ENCODE results near the gene ZFC3H1.
"Not testable (repeated sequence)": the region's sequence is repeated elsewhere in the genome, so short reads cannot be mapped to it uniquely, and the experiment has no call there.

Gene ZFC3H1
- 133 to 162 (median 148) reads per million in 3 donors for total RNA-seq

DNA sequence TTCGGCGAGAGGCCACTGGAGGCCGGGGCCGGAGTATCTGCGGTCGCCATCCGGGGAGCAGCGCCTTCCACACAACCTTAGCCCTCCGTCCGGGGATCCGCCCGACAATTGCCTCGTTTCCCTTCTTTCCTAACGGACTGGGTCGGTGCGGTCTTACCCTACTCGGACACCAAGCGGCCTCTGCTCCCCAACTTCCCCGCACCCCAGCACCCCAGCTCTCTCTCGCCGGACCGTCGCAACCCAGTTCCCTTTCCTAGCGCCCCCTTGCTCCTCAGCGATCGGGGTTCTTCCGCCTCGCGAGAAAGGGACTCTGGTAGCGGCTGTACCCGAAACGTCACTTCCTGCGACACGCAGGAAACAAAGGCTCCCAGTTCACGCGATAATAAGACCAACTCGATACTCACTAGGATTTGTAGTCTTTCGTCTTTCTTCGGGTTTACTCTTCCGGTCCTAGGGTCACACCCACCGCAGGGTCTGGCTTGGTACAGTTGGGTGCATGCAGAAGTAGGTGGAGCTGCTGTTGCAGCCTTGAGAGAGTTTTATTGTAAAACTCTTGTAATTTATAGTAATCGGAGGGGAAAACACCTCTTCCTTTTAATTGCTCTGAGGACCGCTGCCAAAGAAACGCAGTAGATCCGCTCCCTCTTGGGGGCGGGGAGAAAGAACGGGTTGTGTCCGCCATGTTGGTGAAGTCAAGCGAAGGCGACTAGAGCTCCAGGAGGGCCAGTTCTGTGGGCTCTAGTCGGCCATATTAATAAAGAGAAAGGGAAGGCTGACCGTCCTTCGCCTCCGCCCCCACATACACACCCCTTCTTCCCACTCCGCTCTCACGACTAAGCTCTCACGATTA lies at the start of gene ZFC3H1, which contains the start of gene THAP2:
ZFC3H1 (minus strand) TSS at position 288 of the 850 bp plus-strand sequence; CDS start at position 50, 238 bp downstream.
THAP2 (plus strand) TSS at position 741 of the 850 bp plus-strand sequence. CDS start 209 bp downstream, outside the sequence.
- peaks cover 10% of the 10 kb centered on the region for H3K4me1 ChIP-seq (ENCODE audit: control insufficient read depth, insufficient read depth, low read length, poor library complexity, severe bottlenecking)
- H3K27me3 ChIP-seq (replicated peaks; ENCODE audit: control insufficient read depth, insufficient read depth, low read length, poor library complexity, severe bottlenecking), result no peaks in the 10 kb centered on the region
- peak within 1 kb of the TSS; percentile 94 for H3K27ac ChIP-seq (ENCODE audit: insufficient read depth, low read length, poor library complexity, severe bottlenecking)
- H3K9me3 ChIP-seq (ENCODE audit: control insufficient read depth, low read length), result no peaks in the 10 kb centered on the region
- peaks cover 12% of the 10 kb centered on the region for H3K36me3 ChIP-seq (ENCODE audit: control insufficient read depth, insufficient read depth, low read length)
- DNase-seq, result peak; percentile 85 to 91 (median 86)
- peak within 1 kb of the TSS; percentile 89 for H3K4me3 ChIP-seq (ENCODE audit: insufficient read depth, low read depth, low read length, poor library complexity, severe bottlenecking)

DNA sequence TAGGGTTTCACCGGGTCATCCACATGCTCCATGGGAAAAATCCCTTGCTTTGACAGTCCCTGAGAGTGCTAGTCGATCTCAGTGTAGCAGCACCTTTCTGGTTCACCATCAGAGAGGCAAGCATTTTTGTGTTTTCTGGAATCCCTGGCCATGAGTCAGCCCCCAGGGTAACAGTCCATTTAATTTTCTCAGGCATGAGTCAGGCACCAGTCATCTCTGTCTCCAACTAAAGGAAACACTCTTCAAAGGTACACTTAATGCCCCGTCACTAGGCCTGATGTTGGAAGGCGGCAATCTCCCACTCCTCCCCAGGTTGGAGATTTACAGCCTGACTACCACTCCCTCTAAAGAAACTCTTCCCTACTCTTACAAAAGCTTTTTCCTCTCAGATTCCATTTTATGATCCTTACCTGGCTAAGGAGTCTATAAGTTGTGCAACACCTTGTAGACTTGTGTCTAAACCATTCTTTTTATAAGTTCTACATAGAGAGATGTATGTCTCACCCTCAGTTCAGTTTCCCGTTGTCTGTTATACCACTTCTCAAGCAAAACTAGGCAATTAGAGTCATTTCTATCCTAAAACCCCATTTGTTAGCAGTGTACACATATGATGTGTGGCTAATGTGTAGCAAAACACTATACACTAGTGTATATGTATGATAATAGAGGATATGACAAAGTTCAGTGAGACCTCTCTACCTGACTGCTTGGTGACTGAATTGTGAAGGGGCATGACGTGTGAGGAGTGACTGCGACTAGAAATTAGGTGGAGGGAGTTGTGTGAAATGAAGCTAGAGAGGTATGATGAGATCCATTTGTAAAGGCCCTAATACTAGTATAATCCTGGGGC lies 46.9 kb upstream of the ZFC3H1 start:
- Histone ChIP-seq H3K4me1 (ENCODE audit: control insufficient read depth, insufficient read depth, low read length, poor library complexity, severe bottlenecking) (no peaks in the 10 kb centered on the region), H3K9me3 (ENCODE audit: control insufficient read depth, low read length) (no peaks in the 10 kb centered on the region), H3K36me3 (ENCODE audit: control insufficient read depth, insufficient read depth, low read length) (no peaks in the 10 kb centered on the region), H3K27ac (ENCODE audit: insufficient read depth, low read length, poor library complexity, severe bottlenecking) (no peak overlapping the region), H3K4me3 (ENCODE audit: insufficient read depth, low read depth, low read length, poor library complexity, severe bottlenecking) (no peak overlapping the region), H3K27me3 (replicated peaks; ENCODE audit: control insufficient read depth, insufficient read depth, low read length, poor library complexity, severe bottlenecking) (no peaks in the 10 kb centered on the region)
- no peak for DNase-seq

- no peak overlapping the region for H3K27ac ChIP-seq (ENCODE audit: insufficient read depth, low read length, poor library complexity, severe bottlenecking)
- no peaks in the 10 kb centered on the region for H3K4me1 ChIP-seq (ENCODE audit: control insufficient read depth, insufficient read depth, low read length, poor library complexity, severe bottlenecking)
- no peaks in the 10 kb centered on the region for H3K36me3 ChIP-seq (ENCODE audit: control insufficient read depth, insufficient read depth, low read length)
- no peaks in the 10 kb centered on the region for H3K27me3 ChIP-seq (replicated peaks; ENCODE audit: control insufficient read depth, insufficient read depth, low read length, poor library complexity, severe bottlenecking)
- DNase-seq, result no peak
- H3K4me3 ChIP-seq (ENCODE audit: insufficient read depth, low read depth, low read length, poor library complexity, severe bottlenecking), result no peak overlapping the region
- no peaks in the 10 kb centered on the region for H3K9me3 ChIP-seq (ENCODE audit: control insufficient read depth, low read length)
Observed at GRCh38 chr12:71708658-71709057, 45.0 kb upstream of the ZFC3H1 start.

GRCh38 chr12:71704920-71705319 lies 41.3 kb upstream of the ZFC3H1 start:
- Histone ChIP-seq H3K36me3 (ENCODE audit: control insufficient read depth, insufficient read depth, low read length) (no peaks in the 10 kb centered on the region), H3K27ac (ENCODE audit: insufficient read depth, low read length, poor library complexity, severe bottlenecking) (no peak overlapping the region), H3K27me3 (replicated peaks; ENCODE audit: control insufficient read depth, insufficient read depth, low read length, poor library complexity, severe bottlenecking) (no peaks in the 10 kb centered on the region), H3K4me1 (ENCODE audit: control insufficient read depth, insufficient read depth, low read length, poor library complexity, severe bottlenecking) (no peaks in the 10 kb centered on the region), H3K9me3 (ENCODE audit: control insufficient read depth, low read length) (no peaks in the 10 kb centered on the region), H3K4me3 (ENCODE audit: insufficient read depth, low read depth, low read length, poor library complexity, severe bottlenecking) (no peak overlapping the region)
- no peak for DNase-seq

GRCh38 chr12:71703206-71703605 lies 39.6 kb upstream of the ZFC3H1 start:
- H3K36me3 ChIP-seq (ENCODE audit: control insufficient read depth, insufficient read depth, low read length), result peaks cover 11% of the 10 kb centered on the region
- H3K9me3 ChIP-seq (ENCODE audit: control insufficient read depth, low read length), result no peaks in the 10 kb centered on the region
- no peaks in the 10 kb centered on the region for H3K4me1 ChIP-seq (ENCODE audit: control insufficient read depth, insufficient read depth, low read length, poor library complexity, severe bottlenecking)
- H3K27me3 ChIP-seq (replicated peaks; ENCODE audit: control insufficient read depth, insufficient read depth, low read length, poor library complexity, severe bottlenecking), result no peaks in the 10 kb centered on the region
- no peak overlapping the region for H3K27ac ChIP-seq (ENCODE audit: insufficient read depth, low read length, poor library complexity, severe bottlenecking)
- DNase-seq, result no peak
- no peak overlapping the region for H3K4me3 ChIP-seq (ENCODE audit: insufficient read depth, low read depth, low read length, poor library complexity, severe bottlenecking)

DNA sequence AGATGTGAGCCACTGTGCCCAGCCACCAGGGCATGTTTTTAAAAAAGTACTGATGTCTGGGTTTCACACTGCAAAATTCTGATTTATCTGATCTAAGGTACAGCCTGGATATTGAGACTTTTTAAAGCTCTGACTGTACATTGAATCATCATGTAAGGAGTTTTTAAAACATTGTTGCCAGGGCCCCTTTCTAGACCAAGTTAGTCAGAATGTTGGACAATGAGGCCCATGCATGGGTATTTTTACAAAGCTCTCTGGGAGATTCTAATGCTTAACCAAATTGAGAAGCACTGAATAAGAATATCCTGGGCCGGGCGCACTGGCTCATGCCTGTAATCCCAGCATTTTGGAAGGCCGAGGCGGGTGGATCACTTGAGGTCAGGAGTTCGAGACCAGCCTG lies 38.9 kb upstream of the ZFC3H1 start:
- H3K36me3 ChIP-seq (ENCODE audit: control insufficient read depth, insufficient read depth, low read length), result peaks cover 11% of the 10 kb centered on the region
- no peak overlapping the region for H3K4me3 ChIP-seq (ENCODE audit: insufficient read depth, low read depth, low read length, poor library complexity, severe bottlenecking)
- H3K4me1 ChIP-seq (ENCODE audit: control insufficient read depth, insufficient read depth, low read length, poor library complexity, severe bottlenecking), result no peaks in the 10 kb centered on the region
- no peaks in the 10 kb centered on the region for H3K9me3 ChIP-seq (ENCODE audit: control insufficient read depth, low read length)
- no peak overlapping the region for H3K27ac ChIP-seq (ENCODE audit: insufficient read depth, low read length, poor library complexity, severe bottlenecking)
- no peak for DNase-seq
- H3K27me3 ChIP-seq (replicated peaks; ENCODE audit: control insufficient read depth, insufficient read depth, low read length, poor library complexity, severe bottlenecking), result no peaks in the 10 kb centered on the region

DNA sequence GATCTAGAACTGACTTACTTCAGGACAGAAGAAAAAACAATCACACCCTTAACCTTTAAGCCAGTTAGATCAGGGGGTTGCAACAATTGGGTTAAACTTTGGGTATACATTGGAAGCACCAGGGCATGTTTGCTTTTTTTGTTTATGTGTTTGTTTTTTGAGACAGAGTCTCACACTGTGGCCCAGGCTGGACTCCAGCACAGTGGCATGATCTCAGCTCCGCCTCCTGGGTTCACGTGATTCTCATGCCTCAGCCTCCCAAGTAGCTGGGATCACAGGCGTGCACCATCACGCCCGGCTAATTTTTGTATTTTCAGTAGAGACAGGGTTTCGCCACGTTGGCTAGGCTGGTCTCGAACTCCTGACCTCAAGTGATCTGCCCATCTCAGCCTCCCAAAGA lies 38.5 kb upstream of the ZFC3H1 start:
- H3K4me1 ChIP-seq (ENCODE audit: control insufficient read depth, insufficient read depth, low read length, poor library complexity, severe bottlenecking); H3K27ac ChIP-seq (ENCODE audit: insufficient read depth, low read length, poor library complexity, severe bottlenecking): not testable (repeated sequence)

DNA sequence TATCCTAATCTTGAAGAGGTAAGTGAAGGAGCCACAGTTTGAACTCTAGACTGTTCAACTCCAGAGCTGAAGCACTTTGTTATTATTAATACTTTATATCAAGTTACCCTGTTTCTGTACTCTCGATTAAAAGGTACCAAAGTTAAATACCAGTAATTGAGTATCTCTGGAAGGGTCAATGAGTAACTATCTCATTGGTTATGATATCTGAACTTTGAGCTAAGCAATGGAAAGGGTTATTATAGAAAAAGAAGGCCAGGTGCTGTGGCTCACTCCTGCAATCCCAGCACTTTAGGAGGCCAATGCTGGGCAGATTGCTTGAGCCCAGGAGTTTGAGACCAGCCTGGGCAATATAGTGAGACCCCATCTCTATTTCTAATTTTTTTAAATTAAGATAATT lies 32.1 kb upstream of the ZFC3H1 start:
- Histone ChIP-seq H3K36me3 (ENCODE audit: control insufficient read depth, insufficient read depth, low read length) (peaks cover 22% of the 10 kb centered on the region), H3K4me3 (ENCODE audit: insufficient read depth, low read depth, low read length, poor library complexity, severe bottlenecking) (no peak overlapping the region), H3K27ac (ENCODE audit: insufficient read depth, low read length, poor library complexity, severe bottlenecking) (no peak overlapping the region), H3K27me3 (replicated peaks; ENCODE audit: control insufficient read depth, insufficient read depth, low read length, poor library complexity, severe bottlenecking) (no peaks in the 10 kb centered on the region), H3K4me1 (ENCODE audit: control insufficient read depth, insufficient read depth, low read length, poor library complexity, severe bottlenecking) (no peaks in the 10 kb centered on the region), H3K9me3 (ENCODE audit: control insufficient read depth, low read length) (no peaks in the 10 kb centered on the region)
- DNase-seq, result no peak

More for the DNA sequence above, 38.5 kb upstream of the ZFC3H1 start:
- not testable (repeated sequence) for H3K27me3 ChIP-seq (replicated peaks; ENCODE audit: control insufficient read depth, insufficient read depth, low read length, poor library complexity, severe bottlenecking); H3K4me3 ChIP-seq (ENCODE audit: insufficient read depth, low read depth, low read length, poor library complexity, severe bottlenecking); H3K9me3 ChIP-seq (ENCODE audit: control insufficient read depth, low read length); DNase-seq
- H3K36me3 ChIP-seq (ENCODE audit: control insufficient read depth, insufficient read depth, low read length), result peaks cover 13% of the 10 kb centered on the region

GRCh38 chr12:71694099-71694820 lies 30.6 kb upstream of the ZFC3H1 start:
- no peaks in the 10 kb centered on the region for H3K4me1 ChIP-seq (ENCODE audit: control insufficient read depth, insufficient read depth, low read length, poor library complexity, severe bottlenecking)
- peaks cover 17% of the 10 kb centered on the region for H3K36me3 ChIP-seq (ENCODE audit: control insufficient read depth, insufficient read depth, low read length)
- DNase-seq, result no peak
- no peaks in the 10 kb centered on the region for H3K27me3 ChIP-seq (replicated peaks; ENCODE audit: control insufficient read depth, insufficient read depth, low read length, poor library complexity, severe bottlenecking)
- H3K27ac ChIP-seq (ENCODE audit: insufficient read depth, low read length, poor library complexity, severe bottlenecking), result no peak overlapping the region
- no peak overlapping the region for H3K4me3 ChIP-seq (ENCODE audit: insufficient read depth, low read depth, low read length, poor library complexity, severe bottlenecking)
- H3K9me3 ChIP-seq (ENCODE audit: control insufficient read depth, low read length), result no peaks in the 10 kb centered on the region
